ENCODE results near the gene DHRS7C. TPM values are rescaled to one million over a fixed set of nuclear protein-coding genes. Genes with fewer than 3 reads are reported as not detected.

The DHRS7C gene
- total RNA-seq, 1 donor from 2014 or later = not detected

GRCh38 chr17:9817086-9817485, 25.7 kb upstream of the DHRS7C start:
- no peak overlapping the region for H3K27ac Mint-ChIP-seq (ENCODE audit: unreplicated experiment)
- no peaks in the 10 kb centered on the region for H3K4me1 Mint-ChIP-seq (ENCODE audit: low read depth, unreplicated experiment)
- no peaks in the 10 kb centered on the region for H4K20me1 ChIP-seq (ENCODE audit: insufficient read depth, low read length)
- no peak overlapping the region for H3K4me2 ChIP-seq (ENCODE audit: low read length)
- DNase-seq (ENCODE audit: low read depth) (no peak), FAIRE-seq (no peak)
- H3K36me3 Mint-ChIP-seq (ENCODE audit: low read depth, unreplicated experiment) = no peaks in the 10 kb centered on the region
- H2AFZ ChIP-seq (ENCODE audit: low read depth, low read length) = no peak overlapping the region
- H3K4me3 ChIP-seq (ENCODE audit: insufficient read depth, low read depth, low read length) = no peak overlapping the region
- H3K36me3 ChIP-seq (ENCODE audit: insufficient read depth, low read length) = no peaks in the 10 kb centered on the region
- peaks cover 3% of the 10 kb centered on the region for H3K27me3 Mint-ChIP-seq (ENCODE audit: low read depth, unreplicated experiment)
- H3K9me3 ChIP-seq (ENCODE audit: insufficient read depth, low read depth, low read length) = no peaks in the 10 kb centered on the region
- no peak overlapping the region for H3K27ac ChIP-seq (ENCODE audit: low read depth, low read length)
- H3K4me3 Mint-ChIP-seq (ENCODE audit: unreplicated experiment) = no peak overlapping the region
- TF ChIP-seq, protein P1, sequence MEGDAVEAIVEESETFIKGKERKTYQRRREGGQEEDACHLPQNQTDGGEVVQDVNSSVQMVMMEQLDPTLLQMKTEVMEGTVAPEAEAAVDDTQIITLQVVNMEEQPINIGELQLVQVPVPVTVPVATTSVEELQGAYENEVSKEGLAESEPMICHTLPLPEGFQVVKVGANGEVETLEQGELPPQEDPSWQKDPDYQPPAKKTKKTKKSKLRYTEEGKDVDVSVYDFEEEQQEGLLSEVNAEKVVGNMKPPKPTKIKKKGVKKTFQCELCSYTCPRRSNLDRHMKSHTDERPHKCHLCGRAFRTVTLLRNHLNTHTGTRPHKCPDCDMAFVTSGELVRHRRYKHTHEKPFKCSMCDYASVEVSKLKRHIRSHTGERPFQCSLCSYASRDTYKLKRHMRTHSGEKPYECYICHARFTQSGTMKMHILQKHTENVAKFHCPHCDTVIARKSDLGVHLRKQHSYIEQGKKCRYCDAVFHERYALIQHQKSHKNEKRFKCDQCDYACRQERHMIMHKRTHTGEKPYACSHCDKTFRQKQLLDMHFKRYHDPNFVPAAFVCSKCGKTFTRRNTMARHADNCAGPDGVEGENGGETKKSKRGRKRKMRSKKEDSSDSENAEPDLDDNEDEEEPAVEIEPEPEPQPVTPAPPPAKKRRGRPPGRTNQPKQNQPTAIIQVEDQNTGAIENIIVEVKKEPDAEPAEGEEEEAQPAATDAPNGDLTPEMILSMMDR (IDR thresholded peaks at IDR 0.05; ENCODE audit: insufficient read depth, low read depth, low read length) = no peak
- no peak for TF ChIP-seq EZH2 (IDR thresholded peaks at IDR 0.05; ENCODE audit: insufficient read depth, low read length)
- H3K9me3 Mint-ChIP-seq (ENCODE audit: unreplicated experiment) = peaks cover 2% of the 10 kb centered on the region
- H3K9ac ChIP-seq (ENCODE audit: low read length) = no peak overlapping the region
- H3K27me3 ChIP-seq (ENCODE audit: insufficient read depth, low read length) = no peaks in the 10 kb centered on the region
- no peaks in the 10 kb centered on the region for H3K4me1 ChIP-seq (ENCODE audit: insufficient read depth, low read length)
- no peaks in the 10 kb centered on the region for H3K79me2 ChIP-seq (ENCODE audit: insufficient read depth, low read length)

- Mint-ChIP-seq H3K36me3 (ENCODE audit: low read depth, unreplicated experiment) (no peaks in the 10 kb centered on the region), H3K4me1 (ENCODE audit: low read depth, unreplicated experiment) (no peaks in the 10 kb centered on the region), H3K9me3 (ENCODE audit: unreplicated experiment) (peaks cover 2% of the 10 kb centered on the region), H3K4me3 (ENCODE audit: unreplicated experiment) (no peak overlapping the region), H3K27ac (ENCODE audit: unreplicated experiment) (no peak overlapping the region), H3K27me3 (ENCODE audit: low read depth, unreplicated experiment) (peaks cover 3% of the 10 kb centered on the region)
- no peak overlapping the region for H3K27ac ChIP-seq (ENCODE audit: low read depth, low read length)
- no peaks in the 10 kb centered on the region for H3K9me3 ChIP-seq (ENCODE audit: insufficient read depth, low read depth, low read length)
- H4K20me1 ChIP-seq (ENCODE audit: insufficient read depth, low read length) = no peaks in the 10 kb centered on the region
- H3K36me3 ChIP-seq (ENCODE audit: insufficient read depth, low read length) = no peaks in the 10 kb centered on the region
- H3K4me2 ChIP-seq (ENCODE audit: low read length) = no peak overlapping the region
- TF ChIP-seq, protein P1 (IDR thresholded peaks at IDR 0.05; ENCODE audit: insufficient read depth, low read depth, low read length) = no peak
- no peak for TF ChIP-seq EZH2 (IDR thresholded peaks at IDR 0.05; ENCODE audit: insufficient read depth, low read length)
- no peaks in the 10 kb centered on the region for H3K4me1 ChIP-seq (ENCODE audit: insufficient read depth, low read length)
- no peaks in the 10 kb centered on the region for H3K27me3 ChIP-seq (ENCODE audit: insufficient read depth, low read length)
- no peak overlapping the region for H2AFZ ChIP-seq (ENCODE audit: low read depth, low read length)
- no peak overlapping the region for H3K9ac ChIP-seq (ENCODE audit: low read length)
- FAIRE-seq (no peak), DNase-seq (ENCODE audit: low read depth) (no peak)
- no peak overlapping the region for H3K4me3 ChIP-seq (ENCODE audit: insufficient read depth, low read depth, low read length)
- no peaks in the 10 kb centered on the region for H3K79me2 ChIP-seq (ENCODE audit: insufficient read depth, low read length)
Observed at GRCh38 chr17:9816472-9816871, 25.1 kb upstream of the DHRS7C start.

DNA sequence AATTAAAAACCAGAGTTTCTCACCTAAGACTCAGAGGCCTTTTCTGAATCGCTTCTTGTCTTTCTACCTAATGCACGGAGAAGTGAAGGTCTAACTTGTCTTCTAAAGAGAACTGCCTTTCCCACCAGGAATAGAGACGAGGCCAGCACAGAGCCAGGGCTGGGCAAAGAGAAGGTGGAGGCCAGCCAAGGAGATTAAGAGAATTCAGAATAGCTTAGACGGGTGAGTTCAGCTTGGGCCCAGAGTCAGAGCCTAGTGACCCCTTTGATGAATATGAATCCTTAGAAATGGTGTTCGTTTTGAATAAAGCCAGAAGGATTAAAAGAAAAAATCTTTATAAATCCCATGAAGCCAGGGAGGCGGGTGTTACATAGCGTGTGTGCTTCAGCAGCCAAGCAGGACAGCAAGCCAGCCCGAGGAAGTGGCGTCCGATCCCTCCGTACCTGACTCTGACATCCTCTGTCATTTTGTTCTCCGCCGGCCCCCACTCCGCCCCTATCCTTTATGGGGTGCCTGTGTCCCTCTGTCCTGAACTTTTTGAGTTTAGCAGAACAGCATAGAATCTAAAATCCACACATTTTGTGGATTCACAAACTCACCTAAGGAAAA, 23.0 kb upstream of the DHRS7C start:
- no peak overlapping the region for H3K9ac ChIP-seq (ENCODE audit: low read length)
- no peaks in the 10 kb centered on the region for H3K27me3 ChIP-seq (ENCODE audit: insufficient read depth, low read length)
- H3K36me3 ChIP-seq (ENCODE audit: insufficient read depth, low read length) = no peaks in the 10 kb centered on the region
- H3K27me3 Mint-ChIP-seq (ENCODE audit: low read depth, unreplicated experiment) = peaks cover 3% of the 10 kb centered on the region
- TF ChIP-seq EZH2 (IDR thresholded peaks at IDR 0.05; ENCODE audit: insufficient read depth, low read length) = no peak
- TF ChIP-seq, protein P1 (IDR thresholded peaks at IDR 0.05; ENCODE audit: insufficient read depth, low read depth, low read length) = no peak
- no peak overlapping the region for H3K4me3 Mint-ChIP-seq (ENCODE audit: unreplicated experiment)
- no peak overlapping the region for H3K27ac ChIP-seq (ENCODE audit: low read depth, low read length)
- H3K4me3 ChIP-seq (ENCODE audit: insufficient read depth, low read depth, low read length) = no peak overlapping the region
- peaks cover 5% of the 10 kb centered on the region for H3K4me1 Mint-ChIP-seq (ENCODE audit: low read depth, unreplicated experiment)
- H3K36me3 Mint-ChIP-seq (ENCODE audit: low read depth, unreplicated experiment) = no peaks in the 10 kb centered on the region
- no peak overlapping the region for H2AFZ ChIP-seq (ENCODE audit: low read depth, low read length)
- DNase-seq (ENCODE audit: low read depth) = no peak
- no peak for FAIRE-seq
- H4K20me1 ChIP-seq (ENCODE audit: insufficient read depth, low read length) = no peaks in the 10 kb centered on the region
- peaks cover 2% of the 10 kb centered on the region for H3K9me3 Mint-ChIP-seq (ENCODE audit: unreplicated experiment)
- H3K9me3 ChIP-seq (ENCODE audit: insufficient read depth, low read depth, low read length) = no peaks in the 10 kb centered on the region
- no peaks in the 10 kb centered on the region for H3K4me1 ChIP-seq (ENCODE audit: insufficient read depth, low read length)
- H3K4me2 ChIP-seq (ENCODE audit: low read length) = no peak overlapping the region
- no peak overlapping the region for H3K27ac Mint-ChIP-seq (ENCODE audit: unreplicated experiment)
- H3K79me2 ChIP-seq (ENCODE audit: insufficient read depth, low read length) = no peaks in the 10 kb centered on the region

Measured in astrocyte (in vitro differentiated cells and primary cell).